Mucosa of stomach (tissue), 1 donor: ENCODE measurements around the gene TLE5.

Experiments used
- H3K27me3 ChIP-seq: one replicate; pipeline ENCODE4 v1.7.0; 2013; ENCODE audit warnings: mild to moderate bottlenecking, low read length; ENCODE audit not compliant: control insufficient read depth, insufficient read depth
- H3K36me3 ChIP-seq: one replicate; pipeline ENCODE4 v1.7.0; 2013; ENCODE audit warnings: low read length; ENCODE audit not compliant: control insufficient read depth, insufficient read depth
- H3K4me1 ChIP-seq: one replicate; pipeline ENCODE4 v1.7.0; 2013; ENCODE audit warnings: mild to moderate bottlenecking, low read length; ENCODE audit not compliant: control insufficient read depth, insufficient read depth
- H3K4me3 ChIP-seq: one replicate; pipeline ENCODE4 v1.7.0; 2013; ENCODE audit warnings: low read length
- H3K9ac ChIP-seq: one replicate; pipeline ENCODE4 v1.7.0; 2013; ENCODE audit warnings: mild to moderate bottlenecking, low read length, moderate library complexity
- H3K9me3 ChIP-seq: one replicate; pipeline ENCODE4 v1.7.0; 2013; ENCODE audit warnings: mild to moderate bottlenecking, low read length, moderate library complexity; ENCODE audit not compliant: control insufficient read depth
- donor health status: Pancreatic carcinoma.

Gene TLE5

GRCh38 chr19:3006075-3006767 is 56.1 kb downstream of the TLE5 start:
- H3K36me3 ChIP-seq = peaks cover 8% of the 10 kb centered on the region

GRCh38 chr19:3005345-3005744 is 57.0 kb downstream of the TLE5 start:
- Histone ChIP-seq H3K9me3 (no peaks in the 10 kb centered on the region), H3K9ac (no peak overlapping the region), H3K36me3 (peaks cover 8% of the 10 kb centered on the region), H3K4me3 (no peak overlapping the region), H3K27me3 (no peaks in the 10 kb centered on the region), H3K4me1 (no peaks in the 10 kb centered on the region)

More at GRCh38 chr19:3006075-3006767, 56.1 kb downstream of the TLE5 start:
- no peaks in the 10 kb centered on the region for H3K4me1 ChIP-seq
- no peak overlapping the region for H3K4me3 ChIP-seq
- no peaks in the 10 kb centered on the region for H3K27me3 ChIP-seq
- no peak overlapping the region for H3K9ac ChIP-seq
- no peaks in the 10 kb centered on the region for H3K9me3 ChIP-seq

GRCh38 chr19:3004522-3004921 is 57.8 kb downstream of the TLE5 start:
- H3K9ac ChIP-seq = no peak overlapping the region
- H3K36me3 ChIP-seq = peaks cover 8% of the 10 kb centered on the region
- no peaks in the 10 kb centered on the region for H3K9me3 ChIP-seq
- H3K27me3 ChIP-seq = no peaks in the 10 kb centered on the region
- no peak overlapping the region for H3K4me3 ChIP-seq
- no peaks in the 10 kb centered on the region for H3K4me1 ChIP-seq

GRCh38 chr19:3003046-3003445 is 59.2 kb downstream of the TLE5 start:
- H3K27me3 ChIP-seq = no peaks in the 10 kb centered on the region
- peaks cover 8% of the 10 kb centered on the region for H3K36me3 ChIP-seq
- no peaks in the 10 kb centered on the region for H3K4me1 ChIP-seq
- H3K9me3 ChIP-seq = no peaks in the 10 kb centered on the region
- no peak overlapping the region for H3K4me3 ChIP-seq
- no peak overlapping the region for H3K9ac ChIP-seq
